ENCODE data around the gene MT1A. TPM values are rescaled to one million over a fixed set of nuclear protein-coding genes. Genes with fewer than 3 reads are reported as not detected.

MT1A gene
- total RNA-seq, 2 experiments from 2014 or later: not detected

- peaks cover 32% of the 10 kb centered on the region for H3K27me3 Mint-ChIP-seq
- CTCF ChIA-PET: interaction anchor here (3.3 kb wide), 1 partner anchor 15 kb away, joined by 11 read pairs; no protein-coding TSS in a partner anchor
Measured at GRCh38 chr16:56626685-56627084, 11.8 kb upstream of the MT1A start.

DNA sequence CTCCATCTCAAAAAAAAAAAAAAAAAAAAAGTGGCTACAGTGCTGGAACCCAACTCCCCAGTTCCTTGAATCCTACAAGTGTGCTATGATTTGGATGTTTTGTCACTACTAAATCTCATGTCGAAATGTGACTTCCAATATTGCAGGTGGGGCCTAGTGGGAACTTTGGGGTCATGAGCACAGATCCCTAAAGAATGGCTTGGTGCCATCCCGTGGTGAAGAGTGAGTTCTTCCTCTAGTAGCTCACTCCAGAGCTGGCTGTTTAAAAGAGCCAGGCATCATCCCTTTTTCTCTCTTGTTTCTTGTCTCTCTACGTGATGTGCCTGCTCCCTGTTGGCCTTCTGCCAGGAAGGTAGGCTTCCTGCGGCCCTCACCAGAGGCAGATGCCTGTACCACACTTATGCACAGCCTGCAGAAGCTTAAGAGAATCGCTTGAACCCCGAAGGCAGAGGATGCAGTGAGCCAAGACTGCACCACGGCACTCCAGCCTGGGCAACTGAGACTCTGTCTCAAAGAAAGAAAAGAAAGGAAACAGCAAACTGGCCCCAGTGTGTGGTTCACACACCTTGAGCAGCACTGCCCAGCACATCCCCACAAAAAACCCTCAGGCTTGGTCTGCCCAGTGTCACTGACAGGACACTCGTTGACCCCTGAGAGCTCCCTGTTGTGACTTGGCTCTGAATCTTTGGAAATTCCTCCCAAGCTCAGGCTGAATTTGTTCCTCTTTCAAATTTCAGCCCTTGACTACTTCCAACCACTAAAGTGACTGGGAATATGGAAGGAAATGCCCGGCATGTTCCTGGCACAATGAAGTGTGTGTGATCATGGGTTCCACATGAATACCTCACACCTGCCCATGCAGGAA is 9.7 kb upstream of the MT1A start:
- ChIA-PET CTCF (interaction anchor here (1.2 to 1.4 kb wide), 2 partner anchors 12 to 15 kb away, joined by 4 read pairs; no protein-coding TSS in a partner anchor), POLR2A (no interaction called here)
- no peak overlapping the region for H3K4me3 Mint-ChIP-seq
- peaks cover 35% of the 10 kb centered on the region for H3K4me1 Mint-ChIP-seq
- H3K27me3 Mint-ChIP-seq: peaks cover 44% of the 10 kb centered on the region
- no peaks in the 10 kb centered on the region for H3K9me3 Mint-ChIP-seq
- H3K27ac Mint-ChIP-seq: no peak overlapping the region
- no peak for DNase-seq
- no peaks in the 10 kb centered on the region for H3K36me3 Mint-ChIP-seq (ENCODE audit: low read depth)

More at GRCh38 chr16:56626685-56627084, 11.8 kb upstream of the MT1A start:
- H3K36me3 Mint-ChIP-seq (ENCODE audit: low read depth): no peaks in the 10 kb centered on the region
- DNase-seq: no peak
- no peak overlapping the region for H3K27ac Mint-ChIP-seq
- H3K4me1 Mint-ChIP-seq: peaks cover 27% of the 10 kb centered on the region
- H3K9me3 Mint-ChIP-seq: no peaks in the 10 kb centered on the region
- peak overlapping the region; percentile 90 for H3K4me3 Mint-ChIP-seq
- POLR2A ChIA-PET: interaction anchor here (1.3 kb wide), 1 partner anchor 18 kb away, joined by 3 read pairs; the partner anchor contains the start of gene MT2A

DNA sequence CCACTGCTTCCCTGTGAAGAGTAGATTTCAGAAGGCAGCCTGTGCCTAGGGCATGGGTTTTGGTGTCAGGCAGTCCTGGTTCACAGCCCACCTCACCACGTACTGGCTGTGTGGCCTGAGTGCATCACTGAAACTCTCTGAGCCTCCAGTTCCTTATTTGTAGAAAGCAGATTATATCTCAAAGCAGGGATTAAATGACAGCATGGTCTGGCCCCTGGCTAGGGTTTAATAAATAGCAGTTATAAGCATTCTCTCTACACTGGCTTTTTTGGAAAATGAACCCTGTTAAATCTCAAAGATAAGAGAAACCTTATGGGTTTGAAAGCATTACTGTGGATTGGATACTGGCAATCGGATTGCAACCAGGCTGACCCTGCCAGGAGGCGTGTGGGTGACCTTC is 8.9 kb upstream of the MT1A start:
- Mint-ChIP-seq H3K36me3 (ENCODE audit: low read depth) (no peaks in the 10 kb centered on the region), H3K4me1 (peaks cover 32% of the 10 kb centered on the region), H3K27me3 (peaks cover 52% of the 10 kb centered on the region), H3K4me3 (no peak overlapping the region), H3K9me3 (no peaks in the 10 kb centered on the region), H3K27ac (no peak overlapping the region)
- DNase-seq: no peak
- ChIA-PET CTCF (interaction anchor here (1.2 to 1.6 kb wide), 3 partner anchors 14 to 66 kb away, joined by 3 to 6 read pairs (median 4); no protein-coding TSS in a partner anchor), POLR2A (no interaction called here)

DNA sequence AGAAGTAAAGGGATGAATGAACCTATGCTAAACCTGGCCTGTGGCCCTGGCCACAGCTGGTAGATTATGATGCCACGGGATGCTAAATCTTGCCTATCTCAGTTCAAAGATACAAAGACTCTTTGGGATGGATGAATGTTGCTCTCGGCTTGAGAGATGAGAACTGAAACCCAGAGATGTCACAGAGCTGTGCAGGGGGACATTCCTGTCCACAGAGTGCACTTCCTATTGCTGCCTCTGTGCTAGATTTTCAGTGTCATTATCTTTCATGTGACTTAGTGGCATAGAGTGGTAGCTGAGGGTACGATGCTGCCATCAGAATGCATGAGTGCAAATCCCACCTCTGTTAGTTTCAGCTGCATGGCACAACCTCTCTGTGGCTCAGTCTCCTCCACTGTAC is 8.3 kb upstream of the MT1A start:
- H3K4me1 Mint-ChIP-seq: peaks cover 32% of the 10 kb centered on the region
- peaks cover 3% of the 10 kb centered on the region for H3K36me3 Mint-ChIP-seq (ENCODE audit: low read depth)
- POLR2A ChIA-PET: interaction anchor here (0.6 kb wide), 1 partner anchor 35 kb away, joined by 5 read pairs; no protein-coding TSS in a partner anchor
- no peak overlapping the region for H3K4me3 Mint-ChIP-seq
- CTCF ChIA-PET: interaction anchor here (0.9 to 1.6 kb wide), 4 partner anchors 9 to 65 kb away, joined by 3 to 6 read pairs (median 3); no protein-coding TSS in a partner anchor
- no peak overlapping the region for H3K27ac Mint-ChIP-seq
- H3K9me3 Mint-ChIP-seq: no peaks in the 10 kb centered on the region
- H3K27me3 Mint-ChIP-seq: peaks cover 56% of the 10 kb centered on the region
- no peak for DNase-seq

DNA sequence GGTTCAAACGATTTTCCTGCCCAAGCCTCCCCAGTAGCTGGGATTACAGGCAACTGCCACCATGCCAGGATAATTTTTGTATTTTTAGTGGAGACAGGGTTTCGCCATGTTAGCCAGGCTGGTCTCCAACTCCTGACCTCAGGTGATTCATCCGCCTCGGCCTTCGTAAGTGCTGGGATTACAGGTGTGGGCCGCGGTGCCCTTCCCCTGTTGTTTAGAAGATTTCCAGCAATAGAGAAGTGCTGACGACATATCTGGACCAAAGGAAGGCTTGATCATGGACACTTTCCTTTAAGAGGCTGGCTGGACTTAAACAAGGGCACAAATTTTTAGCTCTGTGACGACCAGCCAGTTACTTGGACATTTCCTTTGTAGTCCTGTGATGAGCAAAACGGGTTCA is 7.3 kb upstream of the MT1A start:
- POLR2A ChIA-PET: no interaction called here

DNA sequence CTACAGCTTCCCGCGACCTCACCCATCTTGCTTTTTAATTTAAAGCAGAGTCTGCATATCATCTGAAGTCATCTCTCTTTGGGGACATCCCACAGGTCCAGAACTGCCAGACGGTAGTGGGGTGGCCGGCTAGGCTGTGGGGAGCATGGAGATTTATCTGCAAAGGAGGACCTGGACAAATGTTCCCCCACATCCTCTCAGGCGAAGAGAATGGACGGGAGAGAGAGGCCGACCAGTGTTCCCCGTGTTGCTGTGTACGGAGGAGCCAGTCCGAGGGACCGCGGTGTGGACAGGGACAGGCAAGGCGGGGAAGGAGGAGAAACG is 6.7 kb upstream of the MT1A start:
- Mint-ChIP-seq H3K27ac (no peak overlapping the region), H3K9me3 (no peaks in the 10 kb centered on the region), H3K27me3 (peaks cover 69% of the 10 kb centered on the region), H3K4me1 (peaks cover 32% of the 10 kb centered on the region), H3K4me3 (peak overlapping the region; percentile 50), H3K36me3 (ENCODE audit: low read depth) (peaks cover 4% of the 10 kb centered on the region)
- POLR2A ChIA-PET: no interaction called here
- no peak for DNase-seq
- CTCF ChIA-PET: interaction anchor here (1.0 kb wide), 1 partner anchor 14 kb away, joined by 3 read pairs; no protein-coding TSS in a partner anchor

More for the DNA sequence above, 7.3 kb upstream of the MT1A start:
- CTCF ChIA-PET: interaction anchor here (1.0 to 1.6 kb wide), 2 partner anchors 12 to 15 kb away, joined by 3 to 6 read pairs; no protein-coding TSS in a partner anchor
- no peaks in the 10 kb centered on the region for H3K9me3 Mint-ChIP-seq
- peaks cover 64% of the 10 kb centered on the region for H3K27me3 Mint-ChIP-seq
- peaks cover 4% of the 10 kb centered on the region for H3K36me3 Mint-ChIP-seq (ENCODE audit: low read depth)
- H3K4me1 Mint-ChIP-seq: peaks cover 33% of the 10 kb centered on the region
- H3K27ac Mint-ChIP-seq: no peak overlapping the region
- H3K4me3 Mint-ChIP-seq: no peak overlapping the region
- no peak for DNase-seq

DNA sequence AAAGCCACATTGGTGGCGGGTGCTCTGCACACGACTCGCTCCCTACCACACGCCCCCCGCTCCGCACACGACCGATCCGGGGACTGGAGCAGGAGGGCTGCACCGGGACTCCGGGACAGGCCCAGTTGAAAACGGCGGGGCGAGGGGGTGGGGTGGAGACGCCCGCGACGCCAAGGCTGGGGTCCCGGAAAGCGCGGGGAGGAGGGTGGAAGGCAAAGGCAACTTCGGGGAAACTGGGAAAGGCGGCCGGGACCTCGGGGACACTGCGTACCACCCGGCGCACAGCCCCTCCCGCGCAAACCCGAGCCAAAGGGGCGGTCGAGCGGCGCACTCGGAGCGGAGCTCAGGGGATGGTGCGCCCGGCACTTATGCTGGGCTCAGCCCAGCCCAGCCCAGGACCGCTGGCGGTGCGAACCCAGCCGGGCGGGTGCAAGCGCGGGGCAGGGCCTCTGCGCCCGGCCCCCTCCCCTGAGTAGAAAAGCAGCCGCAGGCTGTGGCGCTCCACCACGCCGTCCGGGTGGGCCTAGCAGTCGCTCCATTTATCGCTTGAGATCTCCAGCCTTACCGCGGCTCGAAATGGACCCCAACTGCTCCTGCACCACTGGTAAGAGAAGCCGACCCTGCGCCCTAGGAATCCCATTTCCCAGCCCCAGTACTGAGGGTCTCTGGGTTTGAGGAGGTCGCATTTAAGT is 6.2 kb upstream of the MT1A start, which contains the start of gene MT1M:
Gene MT1M (plus strand): TSS at position 504 of the 692 bp plus-strand sequence. CDS start 73 bp downstream, at position 577.
- Mint-ChIP-seq H3K4me1 (peaks cover 30% of the 10 kb centered on the region), H3K4me3 (peak within 1 kb of the TSS; percentile 50), H3K27ac (no peak within 1 kb of the TSS), H3K36me3 (ENCODE audit: low read depth) (peaks cover 4% of the 10 kb centered on the region), H3K9me3 (no peaks in the 10 kb centered on the region), H3K27me3 (peaks cover 74% of the 10 kb centered on the region)
- DNase-seq: no peak
- ChIA-PET POLR2A (no interaction called here), CTCF (interaction anchor here (1.0 kb wide), 1 partner anchor 14 kb away, joined by 3 read pairs; no protein-coding TSS in a partner anchor)

DNA sequence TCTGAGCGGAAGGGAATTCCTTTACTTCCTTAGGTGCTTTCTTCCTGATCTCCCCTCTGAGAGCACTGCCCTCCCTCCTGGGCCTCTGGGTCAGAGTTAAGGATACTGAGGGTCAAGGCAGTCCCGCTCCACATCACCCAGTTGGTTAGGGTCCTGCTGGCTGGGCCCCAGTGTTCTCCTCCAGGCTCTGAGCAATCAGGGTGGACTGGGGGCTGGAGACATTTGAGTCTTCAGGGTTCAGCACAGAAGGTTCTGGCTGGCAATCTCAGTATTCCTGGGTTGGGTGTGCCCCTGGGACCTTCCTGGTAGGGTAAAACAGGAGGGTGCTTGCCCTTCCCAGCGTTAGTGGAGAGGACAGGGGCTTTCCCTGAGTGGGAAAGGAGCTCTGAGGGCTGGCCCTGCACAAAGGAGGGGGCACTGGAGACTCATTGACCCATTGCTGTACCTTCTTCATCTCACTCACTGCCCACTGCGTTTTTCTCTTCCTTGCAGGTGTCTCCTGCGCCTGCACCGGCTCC is 5.6 kb upstream of the MT1A start:
- Mint-ChIP-seq H3K9me3 (no peaks in the 10 kb centered on the region), H3K27me3 (peaks cover 80% of the 10 kb centered on the region), H3K27ac (no peak overlapping the region), H3K4me3 (peak overlapping the region; percentile 34), H3K36me3 (ENCODE audit: low read depth) (peaks cover 4% of the 10 kb centered on the region), H3K4me1 (peaks cover 33% of the 10 kb centered on the region)
- ChIA-PET POLR2A (no interaction called here), CTCF (interaction anchor here (0.6 kb wide), 1 partner anchor 1443 kb away, joined by 4 read pairs; no protein-coding TSS in a partner anchor)
- no peak for DNase-seq

DNA sequence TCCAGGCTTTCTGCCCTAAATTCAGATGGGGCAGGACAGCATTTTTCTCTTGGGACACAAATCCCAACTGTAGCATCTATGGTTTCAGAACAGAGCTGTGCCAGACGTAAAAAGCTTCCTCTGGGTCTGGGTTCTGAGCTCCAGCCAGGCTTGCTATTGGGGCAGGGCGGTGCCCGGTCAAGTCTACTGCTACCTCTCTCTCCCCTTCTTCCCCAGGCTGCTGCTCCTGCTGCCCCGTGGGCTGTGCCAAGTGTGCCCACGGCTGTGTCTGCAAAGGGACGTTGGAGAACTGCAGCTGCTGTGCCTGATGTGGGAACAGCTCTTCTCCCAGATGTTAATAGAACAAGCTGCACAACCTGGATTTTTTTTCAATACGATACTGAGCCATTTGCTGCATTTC is 4.9 kb upstream of the MT1A start:
- Mint-ChIP-seq H3K27me3 (peaks cover 83% of the 10 kb centered on the region), H3K27ac (no peak overlapping the region), H3K4me3 (no peak overlapping the region), H3K36me3 (ENCODE audit: low read depth) (peaks cover 4% of the 10 kb centered on the region), H3K9me3 (no peaks in the 10 kb centered on the region), H3K4me1 (peaks cover 37% of the 10 kb centered on the region)
- POLR2A ChIA-PET: no interaction called here
- DNase-seq: no peak
- CTCF ChIA-PET: interaction anchor here (0.6 kb wide), 1 partner anchor 1442 kb away, joined by 4 read pairs; no protein-coding TSS in a partner anchor

- peak overlapping the region; percentile 63 for H3K4me3 Mint-ChIP-seq
- no peak for DNase-seq
- no peaks in the 10 kb centered on the region for H3K9me3 Mint-ChIP-seq
- peaks cover 37% of the 10 kb centered on the region for H3K4me1 Mint-ChIP-seq
- ChIA-PET POLR2A (interaction anchor here (0.6 kb wide), 1 partner anchor 61 kb away, joined by 3 read pairs; no protein-coding TSS in a partner anchor), CTCF (interaction anchor here (0.8 to 1.0 kb wide), 2 partner anchors 9 to 23 kb away, joined by 3 to 6 read pairs; no protein-coding TSS in a partner anchor)
- peaks cover 90% of the 10 kb centered on the region for H3K27me3 Mint-ChIP-seq
- H3K36me3 Mint-ChIP-seq (ENCODE audit: low read depth): peaks cover 4% of the 10 kb centered on the region
- H3K27ac Mint-ChIP-seq: no peak overlapping the region
Measured at GRCh38 chr16:56634715-56635440, 3.6 kb upstream of the MT1A start.

GRCh38 chr16:56635441-56635967 is 3.0 kb upstream of the MT1A start:
- ChIA-PET POLR2A (no interaction called here), CTCF (interaction anchor here (0.8 to 1.6 kb wide), 3 partner anchors 13 to 24 kb away, joined by 3 to 9 read pairs (median 5); no protein-coding TSS in a partner anchor)
- H3K27me3 Mint-ChIP-seq: peaks cover 90% of the 10 kb centered on the region
- no peak for DNase-seq
- peaks cover 37% of the 10 kb centered on the region for H3K4me1 Mint-ChIP-seq
- no peak overlapping the region for H3K27ac Mint-ChIP-seq
- peaks cover 4% of the 10 kb centered on the region for H3K36me3 Mint-ChIP-seq (ENCODE audit: low read depth)
- H3K4me3 Mint-ChIP-seq: peak overlapping the region; percentile 22
- no peaks in the 10 kb centered on the region for H3K9me3 Mint-ChIP-seq
